ENCODE measurements around the gene SENP2. TPM values are rescaled to one million over a fixed set of nuclear protein-coding genes. Genes with fewer than 3 reads are reported as not detected.

SENP2 gene
- total RNA-seq, 1 donor from 2014 or later: 30.6 TPM

GRCh38 chr3:185667574-185667973, 81.5 kb downstream of the SENP2 start:
- Histone ChIP-seq H3K27ac (replicated peaks) (no peak overlapping the region), H3K9me3 (replicated peaks) (no peaks in the 10 kb centered on the region), H3K27me3 (ENCODE audit: low read depth) (no peaks in the 10 kb centered on the region), H3K36me3 (peaks cover 12% of the 10 kb centered on the region), H3K4me1 (no peaks in the 10 kb centered on the region), H3K4me3 (no peak overlapping the region)
- DNase-seq: no peak
- intact Hi-C loops (cut with micrococcal nuclease): no loop called here
- no peak for TF ChIP-seq CTCF (IDR thresholded peaks at IDR 0.05; ENCODE audit: borderline replicate concordance)

- Histone ChIP-seq H3K4me3 (no peak overlapping the region), H3K36me3 (peaks cover 26% of the 10 kb centered on the region), H3K27me3 (ENCODE audit: low read depth) (no peaks in the 10 kb centered on the region), H3K9me3 (replicated peaks) (peaks cover 15% of the 10 kb centered on the region), H3K27ac (replicated peaks) (no peak overlapping the region), H3K4me1 (no peaks in the 10 kb centered on the region)
- TF ChIP-seq CTCF (IDR thresholded peaks at IDR 0.05; ENCODE audit: borderline replicate concordance): peak; percentile 66
- intact Hi-C loops (cut with micrococcal nuclease): loop anchor here (10.0 kb wide), 1 partner anchor 88 kb away; no protein-coding TSS in a partner anchor
- no peak for DNase-seq
Observed at GRCh38 chr3:185677146-185677829, 91.2 kb downstream of the SENP2 start.

GRCh38 chr3:185678027-185678426, 91.9 kb downstream of the SENP2 start:
- no peak overlapping the region for H3K27ac ChIP-seq (replicated peaks)
- H3K27me3 ChIP-seq (ENCODE audit: low read depth): no peaks in the 10 kb centered on the region
- H3K36me3 ChIP-seq: peaks cover 19% of the 10 kb centered on the region
- H3K4me1 ChIP-seq: no peaks in the 10 kb centered on the region
- no peak for DNase-seq
- TF ChIP-seq CTCF (IDR thresholded peaks at IDR 0.05; ENCODE audit: borderline replicate concordance): no peak
- H3K9me3 ChIP-seq (replicated peaks): peaks cover 15% of the 10 kb centered on the region
- no peak overlapping the region for H3K4me3 ChIP-seq
- intact Hi-C loops (cut with micrococcal nuclease): loop anchor here (10.0 kb wide), 1 partner anchor 87 kb away; no protein-coding TSS in a partner anchor

GRCh38 chr3:185680231-185680630, 94.1 kb downstream of the SENP2 start:
- H3K36me3 ChIP-seq: peaks cover 13% of the 10 kb centered on the region
- no peak overlapping the region for H3K27ac ChIP-seq (replicated peaks)
- intact Hi-C loops (cut with micrococcal nuclease): no loop called here
- no peak overlapping the region for H3K4me3 ChIP-seq
- no peak for DNase-seq
- H3K9me3 ChIP-seq (replicated peaks): peaks cover 15% of the 10 kb centered on the region
- no peaks in the 10 kb centered on the region for H3K4me1 ChIP-seq
- H3K27me3 ChIP-seq (ENCODE audit: low read depth): no peaks in the 10 kb centered on the region
- no peak for TF ChIP-seq CTCF (IDR thresholded peaks at IDR 0.05; ENCODE audit: borderline replicate concordance)

Other genes starting within 250 kb of the SENP2 start
- gene MAP3K13, start 223.2 kb upstream of the SENP2 start, total RNA-seq: 8.4 TPM
- 10.0 TPM for gene TMEM41A, start 87.3 kb upstream of the SENP2 start, total RNA-seq
- 0.44 TPM for gene LIPH, start 33.7 kb upstream of the SENP2 start, total RNA-seq
- gene IGF2BP2, start 238.7 kb downstream of the SENP2 start, total RNA-seq: 17.9 TPM

Measured in left ventricle myocardium inferior (tissue), 1 donor.